AG09319 (cell line): ENCODE results near the gene GAS2L1.

ENCODE experiments used
- DNase-seq: peaks from one replicate; pipeline ENCODE4 v3.0.0-alpha.2; 2010; ENCODE audit warnings: low read depth; ENCODE audit errors: extremely low read depth
- CTCF ChIP-seq: IDR thresholded peaks from 2 replicates; pipeline ENCODE4 v1.5.1; 2011; ENCODE audit warnings: low read depth, mild to moderate bottlenecking, inconsistent platforms, low read length, moderate library complexity

Gene GAS2L1

DNA sequence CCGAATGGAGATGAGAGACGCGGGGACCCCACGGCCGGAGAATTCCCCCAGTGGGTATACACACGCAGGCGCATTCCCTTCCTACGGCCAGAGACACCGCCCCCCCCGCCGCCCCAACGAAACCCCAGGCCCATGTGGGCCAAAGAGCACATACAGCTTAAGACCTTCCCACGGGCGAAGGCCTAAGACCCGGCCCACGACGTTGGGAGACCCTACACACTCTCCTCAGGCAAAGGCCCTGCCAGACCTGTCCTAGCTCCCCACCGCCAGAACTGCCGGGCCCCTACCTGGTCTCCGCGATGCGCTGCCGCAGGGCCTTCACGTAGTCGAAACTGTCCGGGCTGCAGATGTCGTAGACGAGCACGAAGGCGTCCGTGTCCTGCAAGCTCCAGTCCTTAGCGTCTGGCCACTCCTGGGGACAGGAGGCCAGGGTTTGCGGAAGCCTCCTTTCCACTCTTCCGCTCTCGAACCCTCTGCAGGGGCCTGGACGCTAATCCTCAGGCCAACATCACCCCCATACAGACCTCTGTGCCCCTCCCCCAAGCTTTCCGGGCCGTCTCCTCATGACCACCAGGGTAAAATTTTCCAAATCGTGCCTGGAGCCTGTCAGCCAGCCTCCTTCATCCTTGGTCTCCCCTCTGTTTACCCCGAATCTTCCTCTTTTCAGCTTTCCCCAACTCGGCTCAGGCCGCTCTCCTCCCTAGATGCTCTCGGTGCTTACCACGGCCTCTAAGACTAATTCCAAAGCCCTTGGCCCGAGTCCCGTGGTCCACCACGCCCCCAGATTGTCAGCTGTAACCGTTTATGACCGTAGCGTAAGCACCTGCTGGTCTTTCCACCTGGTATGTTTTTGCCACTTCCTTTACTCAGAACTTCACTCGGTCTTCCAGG lies 7.4 kb downstream of the GAS2L1 start:
- TF ChIP-seq CTCF = no peak
- DNase-seq = no peak

GRCh38 chr22:29314537-29315285 lies 8.3 kb downstream of the GAS2L1 start:
- DNase-seq = no peak
- no peak for TF ChIP-seq CTCF

- TF ChIP-seq CTCF = no peak
- no peak for DNase-seq
Observed at GRCh38 chr22:29315286-29316140, 9.1 kb downstream of the GAS2L1 start, which contains the start of gene RASL10A. Gene RASL10A, minus strand, starts transcription at chr22:29315697. Its CDS starts 451 bp downstream, at chr22:29315246.

GRCh38 chr22:29316141-29316828 lies 9.8 kb downstream of the GAS2L1 start:
- no peak for DNase-seq
- no peak for TF ChIP-seq CTCF

DNA sequence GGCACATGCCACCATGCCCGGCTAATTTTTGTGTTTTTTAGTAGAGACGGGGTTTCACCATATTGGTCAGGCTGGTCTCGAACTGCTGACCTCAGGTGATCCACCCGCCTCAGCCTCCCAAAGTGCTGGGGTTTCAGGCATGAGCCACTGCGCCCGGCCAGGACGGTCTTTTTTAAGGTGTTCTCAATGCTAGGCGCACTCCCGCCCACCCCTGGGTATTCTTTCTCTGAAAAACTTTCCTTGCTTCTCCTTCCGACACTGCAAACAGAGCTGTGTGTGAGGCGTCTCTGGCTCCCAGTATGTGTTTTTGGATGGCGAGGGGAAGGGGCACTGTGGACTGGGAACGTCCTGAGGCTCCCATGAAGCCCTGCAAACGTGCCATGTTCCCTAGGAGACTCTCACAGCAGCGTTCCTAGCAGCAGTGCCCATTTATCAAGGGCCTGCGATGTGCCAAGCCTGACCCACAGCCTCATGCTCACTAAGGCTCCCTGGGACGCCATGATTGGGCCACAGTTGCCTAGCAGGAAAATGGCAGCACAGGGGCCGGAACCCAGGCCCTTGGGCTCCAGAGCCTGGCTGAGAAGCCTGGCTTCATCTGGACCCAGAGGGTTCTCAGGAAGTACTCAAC lies 11.5 kb downstream of the GAS2L1 start:
- no peak for DNase-seq
- TF ChIP-seq CTCF = no peak

DNA sequence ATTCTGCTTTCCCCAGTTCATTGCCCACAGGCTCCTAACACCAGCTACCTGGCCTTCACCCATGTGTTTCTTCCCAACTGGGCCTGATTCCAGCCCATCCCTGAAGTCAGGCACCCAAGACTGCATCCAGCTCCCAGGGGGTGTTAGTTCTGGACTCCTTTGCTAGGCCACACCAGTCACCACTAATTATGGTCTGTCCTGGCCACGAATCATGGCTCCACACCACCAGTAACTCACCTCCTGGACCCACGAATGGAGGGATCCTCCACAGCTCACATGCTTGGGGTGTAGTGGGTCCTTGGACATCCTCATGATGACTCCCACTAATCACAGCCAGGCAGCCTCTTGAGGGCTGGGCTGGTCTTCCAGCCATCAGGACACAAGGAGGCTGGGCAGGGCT lies 12.6 kb downstream of the GAS2L1 start:
- DNase-seq = no peak
- no peak for TF ChIP-seq CTCF
